Brain microvascular endothelial cell (primary cell): ENCODE data around the gene THAP3.

Experiments used
- DNase-seq: peaks from one replicate; pipeline ENCODE4 v3.0.0-alpha.2; 2020
- H3K27ac ChIP-seq: fragments of 250-450 bp; sonication (Bioruptor Pico); 2 replicates; pipeline ENCODE4 v1.5.1; 2020; ENCODE audit warnings: mild to moderate bottlenecking, moderate library complexity
- H3K27me3 ChIP-seq: fragments of 250-450 bp; sonication (Bioruptor Pico); replicated peaks from 2 replicates; pipeline ENCODE4 v1.5.1; 2020; ENCODE audit warnings: mild to moderate bottlenecking
- H3K36me3 ChIP-seq: fragments of 250-450 bp; sonication (Bioruptor Pico); replicated peaks from 2 replicates; pipeline ENCODE4 v1.5.1; 2020; ENCODE audit warnings: mild to moderate bottlenecking
- H3K4me3 ChIP-seq: 2 replicates; pipeline ENCODE4 v1.5.1; 2011; ENCODE audit warnings: low read depth, mild to moderate bottlenecking, control low read depth, low read length, moderate library complexity
- CTCF ChIP-seq: IDR thresholded peaks from 2 replicates; pipeline ENCODE4 v1.5.1; 2011; ENCODE audit warnings: low read depth, mild to moderate bottlenecking, moderate library complexity, low read length, control low read depth, inconsistent platforms; ENCODE audit errors: missing control alignments
- in situ Hi-C: cut with HindIII; loops from 2 replicates; pipeline ENCODE4 v1.10.0; 2017; ENCODE audit warnings: low sequenced_read_pairs, low pct_ligation_motif_present

The THAP3 gene

GRCh38 chr1:6580593-6581409 lies 43.9 kb upstream of the THAP3 start:
- no peak overlapping the region for H3K27ac ChIP-seq
- peak; percentile 41 for TF ChIP-seq CTCF
- no peaks in the 10 kb centered on the region for H3K27me3 ChIP-seq
- in situ Hi-C loops = no loop called here
- no peak for DNase-seq
- peaks cover 2% of the 10 kb centered on the region for H3K36me3 ChIP-seq
- peak overlapping the region; percentile 82 for H3K4me3 ChIP-seq

GRCh38 chr1:6581561-6582305 lies 42.9 kb upstream of the THAP3 start:
- H3K4me3 ChIP-seq = no peak overlapping the region

GRCh38 chr1:6582370-6582769 lies 42.3 kb upstream of the THAP3 start:
- Histone ChIP-seq H3K27me3 (no peaks in the 10 kb centered on the region), H3K36me3 (peaks cover 5% of the 10 kb centered on the region), H3K27ac (no peak overlapping the region), H3K4me3 (no peak overlapping the region)
- in situ Hi-C loops = no loop called here
- no peak for TF ChIP-seq CTCF
- no peak for DNase-seq

More at GRCh38 chr1:6581561-6582305, 42.9 kb upstream of the THAP3 start:
- no peak overlapping the region for H3K27ac ChIP-seq
- H3K36me3 ChIP-seq = peaks cover 2% of the 10 kb centered on the region
- no peak for DNase-seq
- no peak for TF ChIP-seq CTCF
- in situ Hi-C loops = no loop called here
- H3K27me3 ChIP-seq = no peaks in the 10 kb centered on the region

- TF ChIP-seq CTCF = peak; percentile 38
- no peak overlapping the region for H3K27ac ChIP-seq
- no peak for DNase-seq
- H3K36me3 ChIP-seq = peaks cover 18% of the 10 kb centered on the region
- H3K4me3 ChIP-seq = no peak overlapping the region
- in situ Hi-C loops = no loop called here
- H3K27me3 ChIP-seq = no peaks in the 10 kb centered on the region
Measured at GRCh38 chr1:6584126-6585080, 40.3 kb upstream of the THAP3 start.

GRCh38 chr1:6585081-6585722 lies 39.5 kb upstream of the THAP3 start:
- no peak overlapping the region for H3K27ac ChIP-seq
- peaks cover 26% of the 10 kb centered on the region for H3K36me3 ChIP-seq
- in situ Hi-C loops = no loop called here
- no peak overlapping the region for H3K4me3 ChIP-seq
- no peak for DNase-seq
- H3K27me3 ChIP-seq = no peaks in the 10 kb centered on the region
- TF ChIP-seq CTCF = no peak
